Trophoblast cell (in vitro differentiated cells and primary cell): Measurements from ENCODE around the gene GORAB.

Experiments used
- DNase-seq, 2 donors: peaks; one replicate each; pipeline ENCODE4 v3.0.0-alpha.2; 2016
- H2AFZ ChIP-seq: 2 replicates; pipeline ENCODE4 v1.6.1; 2013; ENCODE audit warnings: low read length, moderate library complexity, mild to moderate bottlenecking; ENCODE audit not compliant: insufficient read depth, poor library complexity
- H2AK5ac ChIP-seq: 2 replicates; pipeline ENCODE4 v1.6.1; 2013; ENCODE audit warnings: mild to moderate bottlenecking, low read length
- H2BK120ac ChIP-seq: 2 replicates; pipeline ENCODE4 v1.6.1; 2013; ENCODE audit warnings: low read length, mild to moderate bottlenecking, moderate library complexity; ENCODE audit not compliant: insufficient read depth, poor library complexity
- H2BK12ac ChIP-seq: 2 replicates; pipeline ENCODE4 v1.6.1; 2013; ENCODE audit warnings: mild to moderate bottlenecking, low read length, moderate library complexity
- H2BK5ac ChIP-seq: 2 replicates; pipeline ENCODE4 v1.6.1; 2013; ENCODE audit warnings: low read length, low read depth, moderate library complexity, mild to moderate bottlenecking; ENCODE audit not compliant: poor library complexity
- H3K14ac ChIP-seq: 2 replicates; pipeline ENCODE4 v1.6.1; 2013; ENCODE audit warnings: mild to moderate bottlenecking, low read length
- H3K18ac ChIP-seq: 2 replicates; pipeline ENCODE4 v1.6.1; 2013; ENCODE audit warnings: mild to moderate bottlenecking, low read length
- H3K23ac ChIP-seq: 2 replicates; pipeline ENCODE4 v1.6.1; 2013; ENCODE audit warnings: low read length
- H3K27ac ChIP-seq: 2 replicates; pipeline ENCODE4 v1.5.1; 2013; ENCODE audit warnings: low read depth, mild to moderate bottlenecking, inconsistent platforms, low read length, moderate library complexity
- H3K27me3 ChIP-seq: 2 replicates; pipeline ENCODE4 v1.6.1; 2013; ENCODE audit warnings: inconsistent platforms, mild to moderate bottlenecking, low read length, moderate library complexity; ENCODE audit not compliant: insufficient read depth
- H3K36me3 ChIP-seq, 2 experiments: 1 replicate in 1 of 2; 2 replicates in 1 of 2; pipeline ENCODE4 v1.6.1; 2013; ENCODE audit warnings: low read length in 2 of 2, mild to moderate bottlenecking in 2 of 2, moderate library complexity in 1 of 2; ENCODE audit not compliant: insufficient read depth in 2 of 2, control insufficient read depth in 1 of 2
- H3K4ac ChIP-seq: 2 replicates; pipeline ENCODE4 v1.6.1; 2013; ENCODE audit warnings: low read depth, mild to moderate bottlenecking, low read length, moderate library complexity
- H3K4me1 ChIP-seq, 2 experiments: 1 replicate in 1 of 2; 2 replicates in 1 of 2; pipeline ENCODE4 v1.6.1; 2013; ENCODE audit warnings: low read length in 2 of 2, mild to moderate bottlenecking in 2 of 2, moderate library complexity in 1 of 2; ENCODE audit not compliant: insufficient read depth in 2 of 2, control insufficient read depth in 1 of 2
- H3K4me2 ChIP-seq: 2 replicates; pipeline ENCODE4 v1.6.1; 2013; ENCODE audit warnings: inconsistent platforms, mild to moderate bottlenecking, low read length, moderate library complexity
- H3K4me3 ChIP-seq: 2 replicates; pipeline ENCODE4 v1.5.1; 2013; ENCODE audit warnings: mild to moderate bottlenecking, low read depth, low read length, inconsistent platforms
- H3K79me1 ChIP-seq: one replicate; pipeline ENCODE4 v1.6.1; 2013; ENCODE audit warnings: low read length
- H3K79me2 ChIP-seq: 2 replicates; pipeline ENCODE4 v1.6.1; 2013; ENCODE audit warnings: low read length, mild to moderate bottlenecking; ENCODE audit not compliant: control insufficient read depth, insufficient read depth, poor library complexity
- H3K9ac ChIP-seq: 2 replicates; pipeline ENCODE4 v1.6.1; 2013; ENCODE audit warnings: mild to moderate bottlenecking, low read length
- H3K9me3 ChIP-seq: 2 replicates; pipeline ENCODE4 v1.6.1; 2013; ENCODE audit warnings: low read depth, mild to moderate bottlenecking, control low read depth, inconsistent platforms, low read length; ENCODE audit not compliant: insufficient read depth
- H4K12ac ChIP-seq: 2 replicates; pipeline ENCODE4 v1.6.1; 2013; ENCODE audit warnings: low read depth, mild to moderate bottlenecking, low read length, moderate library complexity
- H4K8ac ChIP-seq: 2 replicates; pipeline ENCODE4 v1.6.1; 2013; ENCODE audit warnings: low read depth, mild to moderate bottlenecking, low read length, moderate library complexity
- H4K91ac ChIP-seq: one replicate; pipeline ENCODE4 v1.6.1; 2013; ENCODE audit warnings: low read depth, mild to moderate bottlenecking, low read length, moderate library complexity
- WGBS: extraction: QIAGEN DNeasy Blood & Tissue Kit; methylation state at CpG from one replicate; pipeline ENCODE4 v1.1.7; 2013; ENCODE audit warnings: missing lambda C conversion rate; ENCODE audit not compliant: insufficient read length, insufficient coverage; ENCODE audit errors: extremely low coverage; 5-methylcytosine and 5-hydroxymethylcytosine counted together

Gene GORAB

GRCh38 chr1:170518965-170519364 lies 13.0 kb upstream of the GORAB start:
- Histone ChIP-seq H3K18ac (no peak overlapping the region), H3K9ac (no peak overlapping the region)

GRCh38 chr1:170520601-170521000 lies 11.4 kb upstream of the GORAB start:
- Histone ChIP-seq H2BK12ac (no peak overlapping the region), H2AK5ac (no peak overlapping the region), H3K27me3 (no peaks in the 10 kb centered on the region), H4K91ac (no peak overlapping the region), H3K4me3 (no peak overlapping the region), H3K23ac (no peak overlapping the region), H4K12ac (no peak overlapping the region), H3K4me2 (no peak overlapping the region), H2BK5ac (no peak overlapping the region), H3K9ac (no peak overlapping the region), H3K79me2 (no peaks in the 10 kb centered on the region), H3K14ac (no peak overlapping the region), H2AFZ (no peak overlapping the region), H4K8ac (no peak overlapping the region), H3K36me3 (no peaks in the 10 kb centered on the region), H3K4me1 (no peaks in the 10 kb centered on the region), H3K18ac (no peak overlapping the region), H2BK120ac (no peak overlapping the region), H3K79me1 (no peaks in the 10 kb centered on the region), H3K4ac (no peak overlapping the region), H3K27ac (no peak overlapping the region), H3K9me3 (no peaks in the 10 kb centered on the region)
- no peak for DNase-seq

More at GRCh38 chr1:170518965-170519364, 13.0 kb upstream of the GORAB start:
- Histone ChIP-seq H3K27ac (no peak overlapping the region), H3K23ac (no peak overlapping the region), H2AK5ac (no peak overlapping the region), H4K12ac (no peak overlapping the region), H2BK5ac (no peak overlapping the region), H3K4ac (no peak overlapping the region), H3K79me1 (no peaks in the 10 kb centered on the region), H4K8ac (no peak overlapping the region), H2AFZ (no peak overlapping the region), H3K79me2 (no peaks in the 10 kb centered on the region), H3K14ac (no peak overlapping the region), H4K91ac (no peak overlapping the region), H2BK12ac (no peak overlapping the region), H3K27me3 (no peaks in the 10 kb centered on the region), H3K9me3 (no peaks in the 10 kb centered on the region), H3K4me1 (no peaks in the 10 kb centered on the region), H3K4me2 (no peak overlapping the region), H2BK120ac (no peak overlapping the region), H3K4me3 (no peak overlapping the region), H3K36me3 (no peaks in the 10 kb centered on the region)
- WGBS, result 100% methylated on average over 1 of the region's 3 CpGs
- no peak for DNase-seq

DNA sequence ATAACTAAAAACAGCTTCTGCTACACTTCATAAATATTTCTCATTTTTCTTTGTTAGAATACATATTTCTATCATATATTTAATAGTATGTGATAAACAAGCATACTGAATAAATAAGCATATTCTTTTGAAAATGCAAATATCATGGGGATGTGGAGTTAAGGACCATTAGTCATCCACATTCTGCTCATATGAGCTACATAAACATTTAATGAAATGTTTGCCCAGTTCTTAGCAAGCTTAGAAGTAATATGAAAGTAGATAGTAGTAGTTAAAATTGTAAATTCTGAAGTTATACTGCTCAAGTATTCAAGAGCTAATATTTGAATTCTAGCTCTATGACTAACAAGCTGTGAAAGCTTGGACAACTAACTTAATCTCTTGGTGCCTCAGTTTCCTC lies 10.1 kb upstream of the GORAB start:
- Histone ChIP-seq H3K79me2 (no peaks in the 10 kb centered on the region), H4K12ac (no peak overlapping the region), H3K4me2 (no peak overlapping the region), H2BK120ac (no peak overlapping the region), H2BK5ac (no peak overlapping the region), H2BK12ac (no peak overlapping the region), H2AFZ (no peak overlapping the region), H3K36me3 (no peaks in the 10 kb centered on the region), H3K27me3 (no peaks in the 10 kb centered on the region), H3K14ac (no peak overlapping the region), H3K79me1 (no peaks in the 10 kb centered on the region), H2AK5ac (no peak overlapping the region), H3K9ac (no peak overlapping the region), H3K23ac (no peak overlapping the region), H3K9me3 (no peaks in the 10 kb centered on the region), H3K4ac (no peak overlapping the region), H3K27ac (no peak overlapping the region), H3K4me3 (no peak overlapping the region), H4K91ac (no peak overlapping the region), H3K4me1 (no peaks in the 10 kb centered on the region), H4K8ac (no peak overlapping the region), H3K18ac (no peak overlapping the region)
- DNase-seq, result no peak

- H2BK120ac ChIP-seq, result peak overlapping the region; percentile 36
- no peak overlapping the region for H2AK5ac ChIP-seq
- peak overlapping the region; percentile 58 for H3K27ac ChIP-seq
- peak; percentile 37 to 51 for DNase-seq
- peak overlapping the region; percentile 63 for H3K9ac ChIP-seq
- H3K4ac ChIP-seq, result peak overlapping the region; percentile 80
- WGBS, result no CpG with 5 or more reads among the region's 29 CpGs
- no peaks in the 10 kb centered on the region for H3K36me3 ChIP-seq
- peak overlapping the region; percentile 88 for H2AFZ ChIP-seq
- H3K27me3 ChIP-seq, result no peaks in the 10 kb centered on the region
- H3K4me1 ChIP-seq, result peaks cover 0 to 2% of the 10 kb centered on the region in 2 experiments
- H4K91ac ChIP-seq, result peak overlapping the region; percentile 90
- no peak overlapping the region for H3K23ac ChIP-seq
- no peak overlapping the region for H2BK12ac ChIP-seq
- H3K14ac ChIP-seq, result peak overlapping the region; percentile 22
- H2BK5ac ChIP-seq, result peak overlapping the region; percentile 58
- H3K79me1 ChIP-seq, result peaks cover 7% of the 10 kb centered on the region
- no peaks in the 10 kb centered on the region for H3K9me3 ChIP-seq
- peak overlapping the region; percentile 77 for H3K4me3 ChIP-seq
- peak overlapping the region; percentile 98 for H4K8ac ChIP-seq
- peak overlapping the region; percentile 15 for H3K18ac ChIP-seq
- peak overlapping the region; percentile 40 for H4K12ac ChIP-seq
- peaks cover 3% of the 10 kb centered on the region for H3K79me2 ChIP-seq
- H3K4me2 ChIP-seq, result peak overlapping the region; percentile 53
Measured at GRCh38 chr1:170530972-170531757, 801 bp upstream of the GORAB start.
